HG03103 (cell line): ENCODE data around the gene PLPP4.
"Not testable (repeated sequence)": the region's sequence is repeated elsewhere in the genome, so short reads cannot be mapped to it uniquely, and the experiment has no call there.

Source experiments
- ATAC-seq: cut with Tn5 transposase; IDR thresholded peaks from one replicate; pipeline ENCODE4 v1.9.1; 2021; ENCODE audit warnings: low read depth; ENCODE audit not compliant: unreplicated experiment

Gene PLPP4

DNA sequence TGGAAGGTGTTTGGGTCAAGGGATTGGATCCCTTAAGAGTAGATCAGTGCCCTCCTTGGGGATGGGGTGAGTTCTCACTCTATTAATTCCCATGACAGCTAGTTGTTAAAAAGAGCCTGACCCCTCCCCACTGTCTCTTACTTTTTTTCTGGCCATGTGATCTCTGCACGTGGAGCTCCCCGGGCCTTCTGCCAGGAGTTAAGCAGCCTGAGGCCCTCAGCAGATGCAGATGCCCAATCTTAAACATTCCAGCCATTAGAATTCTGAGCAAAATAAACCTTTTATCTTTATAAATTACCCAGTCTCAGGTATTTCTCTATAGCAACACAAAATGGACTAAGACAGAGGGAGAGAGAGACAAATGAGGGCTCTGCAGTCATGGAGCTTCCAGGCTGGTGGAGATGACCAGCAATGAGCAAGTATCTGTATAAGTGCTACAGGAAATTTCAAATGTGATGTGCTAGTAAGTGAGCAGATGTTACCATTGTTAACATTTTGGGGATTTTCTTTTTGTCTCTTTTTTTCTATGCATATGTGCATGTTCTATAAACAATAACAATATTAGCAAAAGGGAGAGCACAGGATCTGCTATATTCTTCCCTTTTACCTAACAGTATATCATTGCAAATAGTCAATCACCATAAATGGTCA is 26.7 kb downstream of the PLPP4 start:
- no peak for ATAC-seq

DNA sequence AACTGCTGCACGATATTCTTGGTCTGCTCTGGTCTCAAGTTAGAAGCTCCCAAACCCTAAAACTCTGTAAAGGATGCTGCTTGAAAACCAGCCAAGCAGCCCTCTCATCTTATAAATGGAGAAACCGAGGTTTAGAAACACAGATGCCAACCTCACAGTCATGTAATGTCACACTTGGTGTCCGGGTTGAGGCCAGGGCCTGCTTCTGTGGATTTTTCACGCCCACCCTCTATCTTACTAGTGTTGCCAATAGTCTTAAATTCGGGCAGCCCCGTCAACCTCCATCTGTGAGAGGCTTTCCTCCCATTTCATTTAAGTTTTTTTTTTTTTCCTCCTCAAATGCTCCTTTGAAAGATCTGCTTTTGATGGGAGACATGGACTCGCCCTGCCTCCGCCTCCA is 28.9 kb downstream of the PLPP4 start:
- ATAC-seq, result no peak

DNA sequence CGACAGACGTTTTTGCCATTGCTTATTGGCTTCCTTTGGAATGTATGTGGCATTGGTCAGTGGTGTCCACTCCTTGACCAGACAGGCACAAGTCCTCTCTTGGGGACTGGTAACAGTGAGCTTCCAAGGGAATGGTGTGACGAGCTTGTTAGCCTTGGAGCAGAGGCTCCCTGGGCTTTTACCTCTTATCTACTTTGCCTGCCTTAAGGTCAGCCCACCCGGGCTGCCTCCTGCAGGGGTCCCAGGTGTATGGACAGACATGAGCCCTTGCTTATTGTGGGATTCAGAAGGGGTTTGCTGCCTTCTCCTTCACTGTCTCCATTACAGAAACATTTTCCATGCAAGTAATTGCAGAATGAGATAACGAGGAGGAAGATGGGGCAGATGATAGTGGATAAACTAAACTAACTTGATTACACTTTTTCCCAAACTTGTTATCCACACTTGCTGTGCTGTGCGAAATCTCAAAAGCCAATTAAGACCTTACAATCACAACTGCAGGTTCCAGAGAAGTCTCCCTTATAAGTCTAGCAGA is 29.7 kb downstream of the PLPP4 start:
- no peak for ATAC-seq

DNA sequence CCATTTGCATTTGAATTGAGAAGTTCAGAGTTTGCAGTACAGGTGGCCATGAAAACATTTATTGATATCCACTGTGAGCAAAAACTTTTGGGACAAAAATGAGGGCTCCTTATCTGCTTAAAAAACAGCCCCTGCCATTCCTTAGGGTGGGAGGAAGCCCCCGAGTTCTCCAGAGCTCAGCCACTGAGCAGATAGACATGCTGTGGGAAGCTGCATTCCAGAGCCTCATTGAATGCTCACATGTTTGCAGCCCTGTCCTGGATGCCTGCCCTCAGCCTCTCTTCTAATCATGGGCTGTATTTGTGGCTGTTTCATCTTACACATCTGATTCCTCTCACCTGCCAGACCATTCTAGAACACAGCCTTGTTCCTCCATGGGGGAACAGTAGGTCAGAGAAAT is 33.3 kb downstream of the PLPP4 start:
- ATAC-seq, result no peak

DNA sequence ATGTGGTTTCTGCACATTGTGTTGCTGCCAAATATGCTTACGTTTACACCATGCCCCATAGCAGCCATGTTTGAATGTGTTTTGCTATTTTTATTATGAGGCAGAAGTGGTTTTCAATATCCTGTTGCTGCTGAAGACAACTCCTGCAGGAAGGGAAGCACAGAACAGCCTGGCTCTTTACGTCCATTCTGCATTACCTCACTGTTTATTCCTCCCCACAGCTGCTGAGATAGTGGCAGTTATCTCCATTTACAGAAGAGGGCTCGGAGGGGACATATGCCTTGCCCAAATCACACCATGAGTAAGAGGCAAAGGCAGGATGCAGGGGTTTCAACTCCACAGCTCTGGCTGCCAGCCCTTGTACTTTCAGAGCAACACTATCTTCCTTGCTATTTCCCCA is 35.3 kb downstream of the PLPP4 start:
- no peak for ATAC-seq

DNA sequence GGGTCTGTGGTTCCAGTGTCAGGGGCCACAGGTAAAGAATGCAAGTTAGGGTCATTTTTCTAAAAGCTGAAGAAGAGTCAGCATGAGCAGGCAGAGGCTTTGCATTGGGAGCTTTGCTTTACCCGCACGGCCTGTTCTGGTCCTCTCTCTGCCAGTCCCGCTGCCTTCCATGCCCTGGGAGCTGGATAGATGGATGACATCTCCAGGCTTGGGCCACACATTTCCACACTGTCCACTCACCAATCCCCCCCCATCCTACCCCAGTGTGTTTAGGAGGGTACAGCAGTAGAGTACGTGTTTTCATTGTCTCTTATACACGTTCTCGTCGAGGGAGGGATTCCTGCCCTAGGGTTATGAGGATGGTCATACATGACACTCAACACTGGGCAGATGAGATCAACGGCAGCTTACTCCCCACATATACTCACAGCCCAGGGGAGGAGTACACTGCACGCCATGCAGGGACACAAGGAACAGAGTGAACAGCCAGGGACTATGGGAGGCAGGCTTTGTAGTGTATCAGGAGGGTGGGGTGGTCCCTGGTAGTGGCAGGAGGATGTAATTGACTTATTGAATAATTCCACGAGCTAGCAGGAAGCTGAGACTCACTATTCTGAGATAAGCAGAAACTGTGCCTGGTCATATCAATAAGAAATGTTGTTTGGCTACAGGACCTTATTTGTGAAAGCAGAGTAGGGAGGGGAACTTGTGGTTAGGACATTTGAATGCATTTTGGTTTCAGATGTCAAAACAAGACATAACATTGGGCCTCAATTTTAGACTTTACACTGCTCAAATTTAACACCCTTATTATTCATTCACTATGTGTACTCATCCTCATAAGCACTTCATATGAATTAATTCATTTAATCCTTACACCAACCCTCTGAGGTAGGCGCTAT is 36.6 kb downstream of the PLPP4 start:
- ATAC-seq, result peak; percentile 71

DNA sequence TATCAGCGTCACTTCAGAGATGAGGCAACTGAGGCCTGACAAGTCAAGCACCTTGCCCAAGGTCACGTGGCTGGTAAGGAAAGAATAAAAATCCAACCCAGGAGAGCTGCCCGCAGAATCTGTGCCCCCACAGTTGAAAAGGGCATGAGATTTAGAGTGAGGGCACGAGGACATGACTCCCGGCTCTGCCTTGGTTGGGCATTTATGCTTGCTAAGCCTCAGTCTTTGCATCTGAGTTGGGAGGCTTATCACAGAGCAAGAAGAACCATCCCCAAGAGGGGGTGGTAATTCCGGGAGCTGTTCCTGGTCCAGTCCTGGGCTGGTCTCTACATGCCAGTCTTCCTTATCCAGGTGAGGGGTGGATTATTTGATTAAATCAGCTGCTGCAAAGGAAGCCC is 37.3 kb downstream of the PLPP4 start:
- ATAC-seq, result no peak

DNA sequence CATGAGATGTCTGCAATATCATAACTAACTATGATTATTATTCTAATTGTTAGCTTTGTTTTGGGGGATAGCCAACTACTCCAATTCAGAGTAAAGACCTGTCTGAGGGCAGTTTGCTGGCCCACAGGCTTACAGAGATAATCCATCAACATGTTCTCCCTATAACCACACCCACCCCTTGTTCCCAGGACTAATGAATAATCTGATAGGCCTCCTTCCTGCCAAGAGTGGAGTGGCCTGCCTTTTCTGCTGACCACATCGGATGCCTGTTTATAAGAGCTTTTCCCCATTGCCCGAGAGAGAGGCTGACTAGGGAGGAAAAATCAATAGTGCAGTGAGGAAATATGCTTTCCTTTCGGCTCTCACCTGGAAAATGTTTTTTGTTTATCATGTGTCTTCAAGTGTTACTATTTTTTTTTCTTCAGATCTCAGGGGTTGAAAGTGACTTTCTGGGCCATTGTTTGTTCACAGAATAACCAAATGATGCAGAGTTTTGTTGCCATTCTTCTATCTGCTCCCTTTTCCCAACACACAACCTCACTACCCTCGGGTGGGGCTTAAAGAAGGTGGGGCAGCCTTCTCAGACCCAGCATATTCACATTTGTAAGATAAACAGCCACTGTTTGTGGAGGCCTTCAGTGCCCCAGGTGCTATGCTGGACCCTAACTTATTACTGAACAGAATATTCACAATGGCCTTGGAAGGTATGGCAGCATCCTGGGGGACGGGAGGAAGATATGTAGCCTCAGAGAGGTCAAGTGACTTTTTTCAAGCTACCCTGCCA is 38.4 kb downstream of the PLPP4 start:
- no peak for ATAC-seq

DNA sequence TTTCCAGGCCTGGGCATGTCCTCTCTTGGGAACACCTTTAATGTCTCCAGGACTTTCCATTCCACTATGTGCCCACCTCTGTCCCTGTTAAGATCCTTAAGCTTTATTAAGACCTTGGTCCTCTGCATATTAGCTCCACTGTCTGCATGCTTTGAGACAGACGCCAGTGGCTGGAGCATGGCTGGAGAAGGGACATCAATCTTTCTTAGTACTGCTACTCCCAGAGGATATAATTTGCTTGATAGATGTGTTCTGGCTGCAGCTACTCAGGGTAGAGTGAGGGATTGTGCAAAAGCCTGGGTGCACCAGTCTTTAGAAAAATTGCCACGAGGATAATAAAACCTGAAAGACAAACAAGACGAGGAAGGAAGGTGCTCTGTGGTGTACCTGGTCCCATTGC is 42.9 kb downstream of the PLPP4 start:
- no peak for ATAC-seq

DNA sequence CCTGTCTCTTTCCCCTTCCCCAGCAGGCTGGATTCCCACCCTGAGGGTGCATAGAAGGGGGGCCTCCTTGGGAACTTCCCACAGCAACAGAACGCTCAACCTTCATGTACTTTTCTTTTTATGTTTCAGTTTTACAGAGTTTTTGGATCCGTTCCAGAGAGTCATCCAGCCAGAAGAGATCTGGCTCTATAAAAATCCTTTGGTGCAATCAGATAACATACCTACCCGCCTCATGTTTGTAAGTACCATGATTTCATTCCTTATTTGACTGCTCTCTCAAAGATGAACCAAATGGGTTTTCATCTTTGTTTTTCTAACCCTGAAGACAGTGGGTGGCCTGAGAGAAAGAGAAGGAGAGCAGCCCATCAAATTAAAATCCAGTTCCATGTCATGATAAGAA is 46.7 kb downstream of the PLPP4 start:
- no peak for ATAC-seq

DNA sequence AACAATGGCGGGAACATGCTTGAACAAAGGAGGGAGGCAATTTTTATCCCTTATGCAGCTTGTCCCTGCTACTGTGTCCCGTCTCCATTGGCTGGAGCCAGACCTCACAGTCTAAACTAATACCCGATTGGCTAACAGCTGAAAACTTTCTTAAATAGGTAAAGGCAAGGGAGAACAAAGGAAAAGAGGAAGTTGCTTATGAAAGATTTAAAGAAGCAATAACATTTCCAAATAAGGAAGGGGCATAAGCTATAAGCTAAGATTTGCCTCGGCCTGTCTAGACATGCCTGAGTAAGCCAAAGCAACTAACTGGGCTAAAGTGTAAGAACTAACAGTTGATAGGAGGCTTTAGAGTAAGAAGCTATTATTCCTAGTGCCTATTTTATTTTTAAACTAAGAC is 47.2 kb downstream of the PLPP4 start:
- not testable (repeated sequence) for ATAC-seq

DNA sequence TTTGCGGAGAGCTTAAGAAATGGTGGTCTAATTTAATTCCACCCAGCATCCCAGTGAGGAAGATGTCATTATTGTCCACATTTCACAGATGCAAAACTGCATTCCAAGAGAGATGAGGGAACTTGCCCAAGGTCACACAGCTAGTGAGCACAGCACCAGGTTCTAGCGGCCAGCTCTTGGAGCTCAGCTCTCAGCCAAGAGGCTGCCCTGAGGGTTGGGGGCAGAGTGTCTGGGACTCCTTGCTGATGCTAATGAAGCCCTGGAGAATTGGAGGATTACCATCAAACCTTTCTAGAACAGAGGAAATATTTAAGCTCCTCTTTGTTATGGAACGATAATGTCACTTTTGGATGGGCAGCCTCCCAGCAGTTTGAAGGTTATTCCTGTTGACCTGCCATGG is 48.0 kb downstream of the PLPP4 start:
- no peak for ATAC-seq

DNA sequence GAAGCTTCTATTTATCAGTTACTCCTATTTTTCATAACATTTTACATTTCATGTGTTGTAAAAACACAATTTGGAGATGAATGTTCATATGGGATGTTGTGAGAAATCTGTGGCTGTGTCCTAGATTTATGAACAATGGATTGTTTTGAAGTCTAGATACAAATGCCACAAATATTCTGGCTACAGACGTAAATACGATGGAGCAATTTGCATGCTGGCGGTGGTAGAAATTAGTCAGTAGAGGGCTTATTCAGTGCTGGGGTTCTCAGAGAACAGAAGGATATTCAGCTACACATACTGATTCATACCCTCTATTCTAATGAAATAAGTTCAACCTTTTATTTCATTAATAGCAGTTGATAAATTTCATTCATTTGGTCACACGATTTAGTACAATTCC is 48.8 kb downstream of the PLPP4 start:
- ATAC-seq, result no peak

DNA sequence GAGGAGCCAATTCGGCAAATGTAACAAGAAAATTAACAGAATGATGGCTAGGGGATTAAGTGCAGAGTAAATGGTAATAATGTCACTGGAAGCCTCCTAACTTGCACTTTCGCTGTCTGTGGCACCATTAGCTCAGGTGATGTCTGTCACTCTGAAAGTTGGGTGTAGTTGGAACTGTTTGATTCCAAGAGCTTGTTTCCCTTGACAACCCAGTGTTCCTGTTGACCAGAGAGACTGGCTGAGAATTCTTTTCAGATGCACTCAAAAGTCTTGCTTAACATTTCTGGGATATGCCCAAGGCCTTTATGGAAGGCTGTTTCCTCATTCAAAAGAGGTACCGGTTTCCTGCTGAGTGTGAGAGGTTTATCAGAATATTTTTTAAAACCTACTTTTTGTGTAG is 49.6 kb downstream of the PLPP4 start:
- no peak for ATAC-seq

DNA sequence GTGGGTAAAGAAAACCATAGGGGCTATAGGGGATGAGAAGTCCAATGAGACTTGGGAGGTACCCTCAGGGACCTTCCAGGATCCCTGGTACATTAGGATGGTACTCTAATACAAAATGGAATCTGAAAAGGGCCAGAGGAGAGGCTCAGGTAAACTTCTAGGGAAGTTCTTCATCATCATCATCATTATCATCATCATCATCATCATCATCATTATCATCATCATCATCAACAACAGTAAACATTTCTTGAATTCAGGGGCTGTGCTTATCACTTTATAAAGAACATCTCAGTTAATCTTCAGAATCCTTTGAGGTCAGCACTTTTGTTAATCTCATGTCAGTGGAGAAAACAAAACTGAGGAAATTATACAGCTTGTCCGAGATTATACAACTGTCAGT is 50.1 kb downstream of the PLPP4 start:
- no peak for ATAC-seq

DNA sequence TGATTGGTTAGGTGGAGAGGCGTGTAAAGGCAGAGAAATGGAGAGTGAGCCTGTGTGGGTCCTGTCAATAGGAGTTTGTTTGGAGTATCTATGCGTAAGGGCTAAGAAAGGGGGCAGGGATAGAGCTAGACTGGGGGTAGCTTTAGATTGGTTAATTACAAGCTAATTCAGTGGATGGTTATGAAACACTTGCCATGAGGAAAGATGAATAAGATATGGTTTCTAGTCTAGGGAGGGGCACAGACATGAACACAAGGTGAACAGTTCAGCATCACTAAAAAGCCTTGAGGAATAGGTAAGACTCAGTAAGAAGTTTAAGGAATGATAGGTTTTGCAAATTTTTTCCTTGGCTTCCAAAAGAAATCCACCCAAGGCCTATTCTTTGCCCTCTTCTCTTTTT is 50.6 kb downstream of the PLPP4 start:
- no peak for ATAC-seq

DNA sequence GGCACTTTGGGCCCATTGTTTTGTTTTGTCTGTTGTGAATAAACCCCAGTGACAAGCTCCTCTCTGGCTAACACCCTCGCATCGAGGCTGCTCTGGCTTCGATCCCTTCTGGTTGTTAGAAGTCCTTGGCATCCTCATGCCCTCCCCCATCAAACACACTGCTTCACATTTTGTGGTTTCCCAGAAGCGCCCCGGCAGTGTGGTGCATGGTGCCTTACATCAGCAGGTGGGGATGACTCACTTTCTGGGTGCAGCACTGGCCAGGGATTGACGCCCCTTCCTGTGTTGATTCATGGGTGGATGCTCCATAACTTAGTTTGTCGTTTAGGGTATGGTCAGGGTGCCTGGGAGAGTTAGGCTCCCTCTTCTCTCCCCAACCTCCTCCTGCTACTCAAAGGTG is 51.4 kb downstream of the PLPP4 start:
- no peak for ATAC-seq

DNA sequence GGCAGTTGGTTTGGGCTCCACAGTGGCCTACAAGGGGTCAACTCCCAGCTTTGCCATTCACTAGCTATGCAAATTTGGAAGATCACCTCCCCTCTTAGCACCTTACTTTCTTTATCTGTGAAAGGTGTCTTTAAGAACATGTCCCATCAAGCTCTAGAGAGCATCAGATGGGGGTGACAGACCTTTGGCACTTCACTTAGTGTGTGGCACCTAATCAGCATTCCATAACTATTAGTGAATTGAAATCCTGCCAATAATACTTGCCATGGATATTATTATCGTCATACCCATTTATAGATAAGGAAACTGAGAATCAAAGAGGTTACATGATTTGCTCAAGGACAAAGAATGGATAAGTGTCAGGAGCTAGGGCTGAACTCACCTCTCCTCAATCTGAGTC is 51.9 kb downstream of the PLPP4 start:
- ATAC-seq, result no peak

DNA sequence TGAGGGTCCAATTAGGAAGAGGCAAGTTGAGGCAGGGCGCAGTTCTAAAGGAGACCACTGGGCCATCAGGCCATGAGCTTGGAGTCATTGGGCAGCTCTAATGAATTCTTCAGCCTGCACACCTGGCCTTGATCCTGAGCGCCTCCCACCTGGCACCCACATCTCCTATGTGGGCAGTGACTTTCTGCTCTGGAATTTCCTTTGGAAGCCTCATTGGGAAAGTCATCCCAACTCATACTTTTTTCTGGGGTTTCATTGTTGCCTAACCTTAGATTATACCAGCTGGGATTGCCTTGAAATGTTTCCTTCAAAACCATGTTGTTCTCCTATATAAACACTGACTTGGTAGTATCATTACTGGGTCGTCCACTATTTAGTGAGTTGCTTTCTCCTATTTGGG is 54.1 kb downstream of the PLPP4 start:
- no peak for ATAC-seq

DNA sequence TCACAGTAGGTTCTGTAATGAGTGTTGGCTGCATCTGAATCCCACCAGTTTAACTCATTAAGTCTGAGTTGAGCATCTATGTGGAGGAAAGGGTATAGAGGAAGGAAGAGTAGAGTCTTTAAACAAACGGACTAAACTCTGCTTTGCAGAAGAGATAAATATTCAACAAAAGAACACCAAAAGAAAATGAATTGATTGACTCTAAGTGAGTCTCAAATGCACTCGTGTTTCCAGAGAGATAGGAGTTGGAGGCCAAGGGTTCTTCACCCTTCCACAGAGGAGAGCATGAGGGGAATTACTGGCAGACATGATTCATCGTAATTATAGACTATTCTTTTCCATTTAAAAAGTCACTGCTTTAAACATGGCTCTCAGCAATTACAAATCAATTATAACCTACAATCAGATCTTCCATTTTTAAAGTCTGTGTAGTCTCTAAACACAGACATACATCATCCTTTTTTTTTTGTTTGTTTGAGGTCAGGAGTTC is 56.3 kb downstream of the PLPP4 start:
- no peak for ATAC-seq

DNA sequence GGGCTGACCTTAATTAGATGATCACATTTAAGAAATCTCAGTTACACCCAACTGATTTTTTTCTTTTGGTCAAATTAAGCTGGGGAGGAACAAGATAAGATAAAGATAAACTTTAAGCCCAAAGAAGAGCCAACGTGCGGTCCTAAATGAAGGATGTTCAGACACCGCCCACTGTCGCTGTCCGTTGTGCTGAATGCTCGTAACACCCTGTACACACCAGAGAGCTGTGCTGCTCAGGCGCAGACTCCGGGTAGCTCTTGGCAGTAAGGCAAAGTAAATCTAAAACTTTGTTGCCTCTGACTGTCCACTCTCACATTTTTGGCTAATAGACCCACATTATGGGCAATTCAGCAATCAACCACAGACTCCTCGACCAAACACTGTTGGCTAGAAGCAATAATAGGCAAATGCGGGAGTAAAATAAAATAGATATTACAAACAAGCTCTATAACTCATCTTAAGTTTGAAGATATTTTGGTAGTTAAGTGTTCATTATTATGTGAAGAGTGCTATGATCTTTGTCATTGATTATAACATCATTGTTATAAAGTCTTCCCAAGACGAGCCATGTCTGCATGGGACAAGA is 57.1 kb downstream of the PLPP4 start:
- ATAC-seq, result peak; percentile 58
